H9 (cell line): ENCODE measurements around the gene CEP250. TPM values are rescaled to one million over a fixed set of nuclear protein-coding genes. Genes with fewer than 3 reads are reported as not detected.

Experiments used
- DNase-seq: peaks from one replicate; pipeline ENCODE4 v3.0.0-alpha.2; 2017
- H2AFZ ChIP-seq: one replicate; pipeline ENCODE4 v1.6.1; 2013; ENCODE audit warnings: mild to moderate bottlenecking, low read length, control low read depth, moderate library complexity
- H2AK5ac ChIP-seq: 2 replicates; pipeline ENCODE4 v1.6.1; 2013; ENCODE audit warnings: low read length, control low read depth, mixed read lengths; ENCODE audit not compliant: insufficient read length
- H2BK120ac ChIP-seq: one replicate; pipeline ENCODE4 v1.6.1; 2013; ENCODE audit warnings: low read depth, mild to moderate bottlenecking, low read length, control low read depth, inconsistent platforms; ENCODE audit not compliant: poor library complexity, severe bottlenecking
- H2BK12ac ChIP-seq: 2 replicates; pipeline ENCODE4 v1.6.1; 2013; ENCODE audit warnings: low read length, control low read depth, mixed read lengths, low read depth; ENCODE audit not compliant: insufficient read length
- H2BK15ac ChIP-seq: 2 replicates; pipeline ENCODE4 v1.6.1; 2013; ENCODE audit warnings: low read depth, low read length, control low read depth
- H2BK20ac ChIP-seq: one replicate; pipeline ENCODE4 v1.6.1; 2013; ENCODE audit warnings: low read depth, mild to moderate bottlenecking, low read length, control low read depth, inconsistent platforms; ENCODE audit not compliant: poor library complexity, severe bottlenecking
- H2BK5ac ChIP-seq: 2 replicates; pipeline ENCODE4 v1.6.1; 2013; ENCODE audit warnings: low read length, control low read depth, mixed read lengths; ENCODE audit not compliant: insufficient read length
- H3K14ac ChIP-seq: 2 replicates; pipeline ENCODE4 v1.6.1; 2013; ENCODE audit warnings: low read length, control low read depth; ENCODE audit not compliant: insufficient read depth
- H3K18ac ChIP-seq: 2 replicates; pipeline ENCODE4 v1.6.1; 2013; ENCODE audit warnings: low read depth, mild to moderate bottlenecking, mixed read lengths, low read length, control low read depth; ENCODE audit not compliant: insufficient read length
- H3K23ac ChIP-seq: 2 replicates; pipeline ENCODE4 v1.6.1; 2013; ENCODE audit warnings: low read length, control low read depth, mixed read lengths, low read depth; ENCODE audit not compliant: insufficient read length
- H3K23me2 ChIP-seq: 2 replicates; pipeline ENCODE4 v1.6.1; 2013; ENCODE audit warnings: low read depth, mild to moderate bottlenecking, mixed read lengths, low read length, control low read depth; ENCODE audit not compliant: insufficient read length, poor library complexity, severe bottlenecking
- H3K27ac ChIP-seq: 2 replicates; pipeline ENCODE4 v1.5.1; 2013; ENCODE audit warnings: low read length, control low read depth, mixed read lengths, low read depth; ENCODE audit not compliant: insufficient read length
- H3K27me3 ChIP-seq: 2 replicates; pipeline ENCODE4 v1.6.1; 2013; ENCODE audit warnings: low read length, control low read depth, inconsistent platforms; ENCODE audit not compliant: insufficient read depth
- H3K4ac ChIP-seq: 2 replicates; pipeline ENCODE4 v1.6.1; 2013; ENCODE audit warnings: low read depth, mild to moderate bottlenecking, control low read depth, inconsistent platforms, low read length, moderate library complexity
- H3K4me1 ChIP-seq: 2 replicates; pipeline ENCODE4 v1.6.1; 2013; ENCODE audit warnings: low read length, control low read depth, inconsistent platforms; ENCODE audit not compliant: insufficient read depth
- H3K4me2 ChIP-seq: 2 replicates; pipeline ENCODE4 v1.6.1; 2013; ENCODE audit warnings: low read length, control low read depth, mixed read lengths; ENCODE audit not compliant: insufficient read length, insufficient read depth
- H3K56ac ChIP-seq: 2 replicates; pipeline ENCODE4 v1.6.1; 2013; ENCODE audit warnings: low read depth, mild to moderate bottlenecking, mixed read lengths, low read length, control low read depth; ENCODE audit not compliant: insufficient read length
- H3K79me1 ChIP-seq: 2 replicates; pipeline ENCODE4 v1.6.1; 2013; ENCODE audit warnings: low read depth, mild to moderate bottlenecking, moderate library complexity, low read length, control low read depth, inconsistent platforms; ENCODE audit not compliant: insufficient read depth, poor library complexity, severe bottlenecking
- H3K79me2 ChIP-seq: 2 replicates; pipeline ENCODE4 v1.6.1; 2013; ENCODE audit warnings: low read length, control low read depth, inconsistent platforms; ENCODE audit not compliant: insufficient read depth
- H3K9ac ChIP-seq: 2 replicates; pipeline ENCODE4 v1.6.1; 2013; ENCODE audit warnings: low read length, control low read depth, mixed read lengths; ENCODE audit not compliant: insufficient read length; ENCODE audit errors: extremely low read depth
- H3K9me3 ChIP-seq: one replicate; pipeline ENCODE4 v1.6.1; 2013; ENCODE audit warnings: low read depth, low read length, inconsistent platforms; ENCODE audit not compliant: control insufficient read depth
- H3T11ph ChIP-seq: one replicate; pipeline ENCODE4 v1.6.1; 2013; ENCODE audit warnings: mild to moderate bottlenecking, low read length, control low read depth, inconsistent platforms
- H4K20me1 ChIP-seq: one replicate; pipeline ENCODE4 v1.6.1; 2013; ENCODE audit not compliant: control insufficient read depth, insufficient read length, insufficient read depth
- H4K5ac ChIP-seq: 2 replicates; pipeline ENCODE4 v1.6.1; 2013; ENCODE audit warnings: low read depth, mild to moderate bottlenecking, mixed read lengths, low read length, control low read depth; ENCODE audit not compliant: insufficient read length
- H4K8ac ChIP-seq: replicated peaks from 2 replicates; pipeline ENCODE4 v1.6.1; 2013; ENCODE audit warnings: low read length, control low read depth, mixed read lengths, low read depth; ENCODE audit not compliant: insufficient read length
- H4K91ac ChIP-seq: 2 replicates; pipeline ENCODE4 v1.6.1; 2013; ENCODE audit warnings: low read depth, mild to moderate bottlenecking, moderate library complexity, mixed read lengths, low read length, control low read depth; ENCODE audit not compliant: insufficient read length
- H3K27ac Mint-ChIP-seq, 3 experiments: 2 replicates in 2 of 3; 3 replicates in 1 of 3; pipeline ENCODE4 v1.8.0; 2020 to 2021; ENCODE audit warnings: mixed read lengths in 3 of 3, mild to moderate bottlenecking in 1 of 3, moderate library complexity in 1 of 3
- H3K27me3 Mint-ChIP-seq: 2 replicates; pipeline ENCODE4 v1.8.0; 2021; ENCODE audit warnings: low read depth, mild to moderate bottlenecking, moderate library complexity, mixed read lengths
- H3K36me3 Mint-ChIP-seq, 3 experiments: 2 replicates in 2 of 3; 3 replicates in 1 of 3; pipeline ENCODE4 v1.8.0; 2020 to 2021; ENCODE audit warnings: low read depth in 3 of 3, mixed read lengths in 3 of 3; ENCODE audit not compliant: insufficient read depth in 1 of 3
- H3K4me1 Mint-ChIP-seq, 2 experiments: 2 replicates each; pipeline ENCODE4 v1.8.0; 2020; ENCODE audit warnings: mixed read lengths in 2 of 2
- H3K4me3 Mint-ChIP-seq, 2 experiments: 2 replicates in 1 of 2; 3 replicates in 1 of 2; pipeline ENCODE4 v1.8.0; 2020 to 2021; ENCODE audit warnings: mild to moderate bottlenecking in 2 of 2, mixed read lengths in 2 of 2, moderate library complexity in 1 of 2
- H3K9me3 Mint-ChIP-seq, 2 experiments: 2 replicates in 1 of 2; 3 replicates in 1 of 2; pipeline ENCODE4 v1.8.0; 2020; ENCODE audit warnings: mild to moderate bottlenecking in 2 of 2, mixed read lengths in 2 of 2, moderate library complexity in 1 of 2
- CTCF ChIP-seq: fragments of 200-600 bp; sonication (generic); conservative IDR thresholded peaks from 3 replicates; pipeline ENCODE4 v1.8.0; 2021; ENCODE audit warnings: antibody characterized with exemption, mild to moderate bottlenecking
- WGBS: extraction: QIAGEN DNeasy Blood & Tissue Kit; methylation state at CpG from one replicate; pipeline ENCODE4 v1.1.7; 2013; ENCODE audit warnings: missing lambda C conversion rate, low lambda C conversion rate, mixed read lengths; ENCODE audit not compliant: insufficient read length; ENCODE audit errors: extremely low coverage; 5-methylcytosine and 5-hydroxymethylcytosine counted together
- microRNA-seq: library from miRNA; unstranded; fragments of <30 nt; microRNA quantifications from one replicate; pipeline ENCODE4, GENCODE V29; 2020; ENCODE audit warnings: borderline microRNAs expressed
- total RNA-seq: library from RNA; stranded (reverse); gene quantifications from 2 replicates; pipeline ENCODE4 v1.2.1, GENCODE V29; 2021

CEP250 gene
- total RNA-seq, 1 experiment from 2014 or later, result 29.8 TPM

- Histone ChIP-seq H2BK15ac (no peak overlapping the region), H3K9me3 (no peaks in the 10 kb centered on the region), H3K56ac (no peak overlapping the region), H2BK120ac (no peak overlapping the region), H3K9ac (no peak overlapping the region), H2BK5ac (no peak overlapping the region), H3K79me2 (no peaks in the 10 kb centered on the region), H3K14ac (no peak overlapping the region), H3T11ph (no peak overlapping the region), H3K4me2 (no peak overlapping the region), H3K27ac (no peak overlapping the region), H3K18ac (no peak overlapping the region), H4K91ac (no peak overlapping the region), H2BK20ac (no peak overlapping the region), H4K5ac (no peak overlapping the region), H3K4ac (no peak overlapping the region), H3K4me1 (no peaks in the 10 kb centered on the region), H2AFZ (no peak overlapping the region), H3K79me1 (no peaks in the 10 kb centered on the region), H3K23me2 (no peaks in the 10 kb centered on the region), H3K23ac (no peak overlapping the region), H3K27me3 (no peaks in the 10 kb centered on the region), H2BK12ac (no peak overlapping the region), H4K8ac (no peak overlapping the region), H2AK5ac (no peak overlapping the region), H4K20me1 (no peaks in the 10 kb centered on the region)
- H3K9me3 Mint-ChIP-seq, result peaks cover 5 to 6% of the 10 kb centered on the region in 2 experiments; a peak in 3 of 5 replicates
- WGBS, result no CpG with 5 or more reads among the region's 2 CpGs
- H3K27me3 Mint-ChIP-seq, result peaks cover 3% of the 10 kb centered on the region
- peaks cover 0 to 5% (median 1%) of the 10 kb centered on the region in 3 experiments; a peak in 3 of 7 replicates for H3K36me3 Mint-ChIP-seq
- peak; percentile 64 for TF ChIP-seq CTCF
- H3K4me1 Mint-ChIP-seq, result peaks cover 0 to 4% of the 10 kb centered on the region in 2 experiments; a peak in 2 of 4 replicates
- DNase-seq, result peak; percentile 69
- H3K27ac Mint-ChIP-seq, result no peak overlapping the region
- no peak overlapping the region for H3K4me3 Mint-ChIP-seq
These were observed 113.2 kb downstream of the CEP250 start for GRCh38 chr20:35568645-35569044.

Small RNA genes within 50 kb of the gene (microRNA-seq; reads per million reads assigned to microRNA genes)
- not detected for gene MIR1289-1

Other genes starting within 250 kb of the CEP250 start
- gene MMP24, start 228.9 kb upstream of the CEP250 start, total RNA-seq, result 23.0 and 24.7 TPM in 2 replicates
- gene MMP24OS, start 177.5 kb upstream of the CEP250 start, total RNA-seq, result 43.8 and 45.6 TPM in 2 replicates
- gene EIF6, start 170.8 kb upstream of the CEP250 start, total RNA-seq, result 150 and 154 TPM in 2 replicates
- not detected in 2 replicates for gene FAM83C, start 163.2 kb upstream of the CEP250 start, total RNA-seq
- 43.4 and 56.5 TPM in 2 replicates for gene UQCC1, start 43.6 kb upstream of the CEP250 start, total RNA-seq
- gene GDF5, start 17.4 kb upstream of the CEP250 start, total RNA-seq, result not detected in 2 replicates
- not detected in 2 replicates for gene C20orf173, start 74.1 kb downstream of the CEP250 start, total RNA-seq
- 187 and 188 TPM in 2 replicates for gene ERGIC3, start 86.5 kb downstream of the CEP250 start, total RNA-seq
- 4.9 and 5.3 TPM in 2 replicates for gene SPAG4, start 160.2 kb downstream of the CEP250 start, total RNA-seq
- 152 and 155 TPM in 2 replicates for gene CPNE1, start 209.3 kb downstream of the CEP250 start, total RNA-seq
- 260 TPM in 2 replicates for gene RBM12, start 209.3 kb downstream of the CEP250 start, total RNA-seq
- gene NFS1, start 243.8 kb downstream of the CEP250 start, total RNA-seq, result 24.4 and 26.6 TPM in 2 replicates
- gene ROMO1, start 243.8 kb downstream of the CEP250 start, total RNA-seq, result 204 and 207 TPM in 2 replicates